HCT116 (cell line): Measurements from ENCODE around the gene ESPN. TPM values are rescaled to one million over a fixed set of nuclear protein-coding genes. Genes with fewer than 3 reads are reported as not detected.

Source experiments
- ATAC-seq: fragments of 200-7000 bp; cut with Tn5 transposase; 2 replicates; pipeline ENCODE4 v1.9.1; 2020; ENCODE audit warnings: mild to moderate bottlenecking, moderate library complexity
- BruUV-seq: library from RNA; stranded (reverse); fragments of 400-500 nt; replicated peaks from 2 replicates; lab custom pipeline; 2021; lab: Mats Ljungman, UMichigan
- CTCF ChIA-PET: fragments of 300-600 bp; sonication (Branson Sonifier 250); formaldehyde crosslinking; loops from one replicate; lab custom pipeline; 2021; ENCODE audit warnings: antibody characterized with exemption; lab: Charles Lee
- POLR2A ChIA-PET: fragments of 300-600, 350-600 bp; sonication (Branson Sonifier 250); formaldehyde crosslinking; loops from one replicate; lab custom pipeline; 2021; ENCODE audit warnings: antibody characterized with exemption; lab: Charles Lee
- RAD21 ChIA-PET, 2 experiments: fragments of 300-600 bp; sonication (Branson Sonifier 250); formaldehyde crosslinking; loops; one replicate each; lab custom pipeline; 2023; ENCODE audit warnings: low total read pairs in 2 of 2; ENCODE audit not compliant: uncharacterized antibody in 2 of 2, unreplicated experiment in 2 of 2, low non-redundant PET in 1 of 2; lab: Charles Lee
- DNase-seq: peaks from one replicate; pipeline ENCODE4 v3.0.0-alpha.2; 2010; ENCODE audit warnings: low read depth, low spot score
- H2AFZ ChIP-seq: fragments of 200-600 bp; shearing (Covaris generic), sonication (generic); 2 replicates; pipeline ENCODE4 v1.6.1; 2017; ENCODE audit warnings: low read depth, mixed run types, mixed read lengths, antibody characterized with exemption, low read length; ENCODE audit not compliant: poor library complexity, severe bottlenecking
- H3K27ac ChIP-seq: 2 replicates; pipeline ENCODE4 v1.5.1; 2012; ENCODE audit warnings: low read depth, low read length
- H3K27me3 ChIP-seq: fragments of 200-600 bp; sonication (generic); 2 replicates; pipeline ENCODE4 v1.6.1; 2016; ENCODE audit warnings: mixed run types, low read length, mixed read lengths; ENCODE audit not compliant: insufficient read depth
- H3K36me3 ChIP-seq, 2 experiments: fragments of 200-500 bp in 1 of 2; fragments of 200-600 bp in 1 of 2; sonication (Bioruptor generic) in 1 of 2; sonication (generic) in 1 of 2; 2 replicates each; pipeline versions ENCODE4 v1.5.1 to v1.6.1; 2014 to 2016; ENCODE audit warnings: low read length in 2 of 2, inconsistent platforms in 1 of 2, mixed read lengths in 1 of 2, mixed run types in 1 of 2; ENCODE audit not compliant: insufficient read depth in 2 of 2, control insufficient read depth in 1 of 2
- H3K4me1 ChIP-seq, 2 experiments: fragments of 200-600 bp in 1 of 2; sonication (generic) in 1 of 2; 2 replicates each; pipeline versions ENCODE4 v1.5.1 to v1.6.1; 2012 to 2017; ENCODE audit warnings: low read length in 2 of 2, inconsistent platforms in 1 of 2, mild to moderate bottlenecking in 1 of 2, mixed read lengths in 1 of 2, mixed run types in 1 of 2, moderate library complexity in 1 of 2; ENCODE audit not compliant: insufficient read depth in 2 of 2, control insufficient read depth in 1 of 2
- H3K4me2 ChIP-seq: fragments of 200-600 bp; sonication (generic); 2 replicates; pipeline ENCODE4 v1.6.1; 2017; ENCODE audit warnings: mixed run types, low read length, mixed read lengths
- H3K4me3 ChIP-seq, 2 experiments: fragments of 200-600 bp in 1 of 2; sonication (generic) in 1 of 2; replicated peaks in 1 of 2; 2 replicates each; pipeline ENCODE4 v1.5.1; 2011 to 2016; ENCODE audit warnings: low read length in 2 of 2, control low read depth in 1 of 2, low read depth in 1 of 2, mild to moderate bottlenecking in 1 of 2, mixed read lengths in 1 of 2, mixed run types in 1 of 2
- H3K79me2 ChIP-seq: fragments of 200-600 bp; sonication (generic); 2 replicates; pipeline ENCODE4 v1.6.1; 2017; ENCODE audit warnings: mild to moderate bottlenecking, mixed run types, low read length, moderate library complexity, mixed read lengths; ENCODE audit not compliant: insufficient read depth
- H3K9ac ChIP-seq: fragments of 200-600 bp; sonication (generic); 2 replicates; pipeline ENCODE4 v1.6.1; 2016; ENCODE audit warnings: low read length, mixed read lengths
- H3K9me2 ChIP-seq: fragments of 200-600 bp; sonication (generic), shearing (Covaris generic); 2 replicates; pipeline ENCODE4 v1.6.1; 2017; ENCODE audit warnings: mixed run types, mild to moderate bottlenecking, moderate library complexity; ENCODE audit not compliant: insufficient read depth
- H3K9me3 ChIP-seq, 2 experiments: fragments of 200-500 bp in 1 of 2; fragments of 200-600 bp in 1 of 2; sonication (Bioruptor generic) in 1 of 2; sonication (generic) in 1 of 2; 2 replicates each; pipeline ENCODE4 v1.6.1; 2014 to 2017; ENCODE audit warnings: low read length in 2 of 2, mixed read lengths in 2 of 2, inconsistent platforms in 1 of 2, low read depth in 1 of 2, mild to moderate bottlenecking in 1 of 2, mixed run types in 1 of 2, moderate library complexity in 1 of 2; ENCODE audit not compliant: control insufficient read depth in 1 of 2, insufficient read depth in 1 of 2
- H4K20me1 ChIP-seq: fragments of 200-600 bp; sonication (generic), shearing (Covaris generic); 2 replicates; pipeline ENCODE4 v1.6.1; 2017; ENCODE audit warnings: mixed run types, mild to moderate bottlenecking, moderate library complexity; ENCODE audit not compliant: insufficient read depth
- CBX3 ChIP-seq: IDR thresholded peaks from 2 replicates; pipeline ENCODE4 v1.6.1; 2012; ENCODE audit warnings: low read depth
- EZH2 ChIP-seq: fragments of 200-600 bp; sonication (generic); IDR thresholded peaks from 2 replicates; pipeline ENCODE4 v1.6.1; 2017; ENCODE audit warnings: antibody characterized with exemption, mixed run types
- POLR2AphosphoS5 ChIP-seq: IDR thresholded peaks from 2 replicates; pipeline ENCODE4 v1.6.1; 2011; ENCODE audit warnings: mild to moderate bottlenecking, low read depth, low read length, moderate library complexity
- RAD21 ChIP-seq: IDR thresholded peaks from 2 replicates; pipeline ENCODE4 v1.6.1; 2012; ENCODE audit warnings: low read depth, mild to moderate bottlenecking
- YY1 ChIP-seq: IDR thresholded peaks from 2 replicates; pipeline ENCODE4 v1.6.1; 2011; ENCODE audit warnings: low read length, low read depth, moderate library complexity, mild to moderate bottlenecking; ENCODE audit not compliant: insufficient replicate concordance; ENCODE audit errors: extremely low read depth
- ZFX ChIP-seq: fragments of 450-650 bp; IDR thresholded peaks from 2 replicates; pipeline ENCODE4 v1.6.1; 2017
- intact Hi-C: fragments of 100-400 bp; cut with micrococcal nuclease; formaldehyde crosslinking; loops from 2 replicates; pipeline ENCODE4 v1.10.0; 2022
- total RNA-seq: library from RNA; stranded (reverse); gene quantifications from one replicate; pipeline ENCODE4 v1.2.1, GENCODE V29; 2021; ENCODE audit not compliant: unreplicated experiment
- TF ChIP-seq, protein P1 (sequence below), 3 experiments: fragments of 200-600 bp in 1 of 3; sonication (generic) in 1 of 3; IDR thresholded peaks in 2 of 3; conservative IDR thresholded peaks in 1 of 3; 2 replicates each; pipeline ENCODE4 v1.5.1; 2012 to 2017; ENCODE audit warnings: low read depth in 2 of 3, low read length in 2 of 3, antibody characterized with exemption in 1 of 3, borderline replicate concordance in 1 of 3, control low read depth in 1 of 3, mild to moderate bottlenecking in 1 of 3, mixed read lengths in 1 of 3, mixed run types in 1 of 3, moderate library complexity in 1 of 3; ENCODE audit not compliant: insufficient read depth in 1 of 3

The ESPN gene
- total RNA-seq, 1 experiment from 2014 or later = 114 TPM

DNA sequence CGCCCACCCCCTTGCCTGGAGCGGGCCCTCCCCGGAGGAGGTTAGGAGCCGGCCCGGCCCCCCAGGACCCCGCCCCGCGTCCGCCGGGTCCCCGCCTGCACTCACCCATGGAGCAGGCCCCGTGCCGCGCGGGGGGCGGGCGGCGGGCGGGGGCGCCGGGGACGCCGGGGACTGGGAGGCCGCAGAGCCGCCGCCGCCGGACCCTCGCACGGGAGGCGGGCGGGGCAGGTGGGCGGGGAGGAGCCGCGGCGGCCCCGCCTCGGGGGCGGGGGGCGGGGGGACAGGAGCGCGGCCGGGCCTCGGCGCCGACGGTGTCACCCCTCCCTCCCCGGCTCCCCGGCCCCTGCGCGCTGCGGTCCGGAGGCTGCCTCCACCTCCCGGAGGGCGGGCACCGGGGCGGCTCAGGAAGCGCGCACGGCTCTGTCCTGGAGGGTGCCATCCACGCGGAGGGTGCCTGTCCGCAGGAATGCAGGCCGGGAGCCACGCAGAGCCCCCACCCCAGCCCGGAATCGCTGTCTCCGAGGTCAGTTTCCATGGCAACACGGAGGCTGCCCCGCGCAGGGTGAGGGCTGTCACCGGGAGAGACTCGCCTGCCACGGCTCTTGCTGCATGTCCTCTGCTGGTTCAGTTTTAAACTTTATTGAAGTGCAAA lies 72.8 kb downstream of the ESPN start:
- Histone ChIP-seq H3K79me2 (no peaks in the 10 kb centered on the region), H3K4me3 (peak overlapping the region; percentile 61 to 72), H3K27ac (peak overlapping the region; percentile 44; the same call in 1 of the 2 replicates), H3K9me2 (no peaks in the 10 kb centered on the region), H3K9me3 (no peaks in the 10 kb centered on the region), H3K36me3 (no peaks in the 10 kb centered on the region), H3K27me3 (no peaks in the 10 kb centered on the region), H3K4me2 (peak overlapping the region; percentile 96), H3K4me1 (peaks cover 18 to 47% of the 10 kb centered on the region in 2 experiments), H4K20me1 (no peaks in the 10 kb centered on the region), H3K9ac (peak overlapping the region; percentile 61), H2AFZ (no peak overlapping the region)
- POLR2A ChIA-PET = no interaction called here
- BruUV-seq = no TSS peak
- intact Hi-C loops = no loop called here
- peak; percentile 84 for ATAC-seq
- RAD21 ChIA-PET = no interaction called here
- TF ChIP-seq CBX3 = no peak
- TF ChIP-seq EZH2 = no peak
- TF ChIP-seq ZFX = 0 out of 2 replicates have a peak, but pooled peaks have one; percentile 14
- TF ChIP-seq POLR2AphosphoS5 = peak; percentile 52
- TF ChIP-seq RAD21 = no peak
- TF ChIP-seq, protein P1, sequence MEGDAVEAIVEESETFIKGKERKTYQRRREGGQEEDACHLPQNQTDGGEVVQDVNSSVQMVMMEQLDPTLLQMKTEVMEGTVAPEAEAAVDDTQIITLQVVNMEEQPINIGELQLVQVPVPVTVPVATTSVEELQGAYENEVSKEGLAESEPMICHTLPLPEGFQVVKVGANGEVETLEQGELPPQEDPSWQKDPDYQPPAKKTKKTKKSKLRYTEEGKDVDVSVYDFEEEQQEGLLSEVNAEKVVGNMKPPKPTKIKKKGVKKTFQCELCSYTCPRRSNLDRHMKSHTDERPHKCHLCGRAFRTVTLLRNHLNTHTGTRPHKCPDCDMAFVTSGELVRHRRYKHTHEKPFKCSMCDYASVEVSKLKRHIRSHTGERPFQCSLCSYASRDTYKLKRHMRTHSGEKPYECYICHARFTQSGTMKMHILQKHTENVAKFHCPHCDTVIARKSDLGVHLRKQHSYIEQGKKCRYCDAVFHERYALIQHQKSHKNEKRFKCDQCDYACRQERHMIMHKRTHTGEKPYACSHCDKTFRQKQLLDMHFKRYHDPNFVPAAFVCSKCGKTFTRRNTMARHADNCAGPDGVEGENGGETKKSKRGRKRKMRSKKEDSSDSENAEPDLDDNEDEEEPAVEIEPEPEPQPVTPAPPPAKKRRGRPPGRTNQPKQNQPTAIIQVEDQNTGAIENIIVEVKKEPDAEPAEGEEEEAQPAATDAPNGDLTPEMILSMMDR (IDR thresholded peaks at IDR 0.05 in 2 of 3, conservative IDR thresholded peaks at IDR 0.05 in 1 of 3; ENCODE audit: borderline replicate concordance in 1 of 3, insufficient read depth in 1 of 3, low read depth in 2 of 3, low read length in 2 of 3) = no peak
- no peak for TF ChIP-seq YY1
- CTCF ChIA-PET = no interaction called here
- no peak for DNase-seq
